Keratinocyte (primary cell): ENCODE measurements around the gene HES3.

ENCODE experiments used
- EZH2 ChIP-seq: IDR thresholded peaks from one replicate; pipeline ENCODE4 v1.6.1; 2012; ENCODE audit warnings: inconsistent platforms, mild to moderate bottlenecking, low read length, moderate library complexity
- TF ChIP-seq, protein P1 (sequence below), 3 experiments: IDR thresholded peaks in 1 of 3; conservative IDR thresholded peaks in 1 of 3; optimal IDR thresholded peaks in 1 of 3; 2 replicates in 2 of 3; 3 replicates in 1 of 3; pipeline versions ENCODE3 to v1.5.1; 2011; ENCODE audit warnings: low read length in 3 of 3, mild to moderate bottlenecking in 3 of 3, moderate library complexity in 2 of 3, control low read depth in 1 of 3, inconsistent platforms in 1 of 3; ENCODE audit not compliant: insufficient read depth in 2 of 3; ENCODE audit errors: extremely low read depth in 1 of 3

GRCh38 chr1:6243053-6243834 lies 735 bp upstream of the HES3 start:
- TF ChIP-seq, protein P1, sequence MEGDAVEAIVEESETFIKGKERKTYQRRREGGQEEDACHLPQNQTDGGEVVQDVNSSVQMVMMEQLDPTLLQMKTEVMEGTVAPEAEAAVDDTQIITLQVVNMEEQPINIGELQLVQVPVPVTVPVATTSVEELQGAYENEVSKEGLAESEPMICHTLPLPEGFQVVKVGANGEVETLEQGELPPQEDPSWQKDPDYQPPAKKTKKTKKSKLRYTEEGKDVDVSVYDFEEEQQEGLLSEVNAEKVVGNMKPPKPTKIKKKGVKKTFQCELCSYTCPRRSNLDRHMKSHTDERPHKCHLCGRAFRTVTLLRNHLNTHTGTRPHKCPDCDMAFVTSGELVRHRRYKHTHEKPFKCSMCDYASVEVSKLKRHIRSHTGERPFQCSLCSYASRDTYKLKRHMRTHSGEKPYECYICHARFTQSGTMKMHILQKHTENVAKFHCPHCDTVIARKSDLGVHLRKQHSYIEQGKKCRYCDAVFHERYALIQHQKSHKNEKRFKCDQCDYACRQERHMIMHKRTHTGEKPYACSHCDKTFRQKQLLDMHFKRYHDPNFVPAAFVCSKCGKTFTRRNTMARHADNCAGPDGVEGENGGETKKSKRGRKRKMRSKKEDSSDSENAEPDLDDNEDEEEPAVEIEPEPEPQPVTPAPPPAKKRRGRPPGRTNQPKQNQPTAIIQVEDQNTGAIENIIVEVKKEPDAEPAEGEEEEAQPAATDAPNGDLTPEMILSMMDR (optimal IDR thresholded peaks at IDR 0.05 in 1 of 3, IDR thresholded peaks at IDR 0.05 in 1 of 3, conservative IDR thresholded peaks at IDR 0.05 in 1 of 3; ENCODE audit: extremely low read depth in 1 of 3, insufficient read depth in 2 of 3, low read length in 3 of 3) = no peak
- peak; percentile 99 for TF ChIP-seq EZH2
